K562 (cell line): Measurements from ENCODE around the gene DCLK2. TPM values are rescaled to one million over a fixed set of nuclear protein-coding genes. Genes with fewer than 3 reads are reported as not detected.

Experiments
- CEBPB ChIP-seq: fragments of 450-650 bp; IDR thresholded peaks from 2 replicates; pipeline ENCODE4 v1.6.1; 2016; ENCODE audit warnings: missing genetic modification characterization, missing compliant biosample characterization
- EP300 ChIP-seq: IDR thresholded peaks from 2 replicates; pipeline ENCODE4 v1.6.1; 2012; ENCODE audit warnings: low read length, improper control_type of control experiment
- HLTF ChIP-seq: fragments of 450-650 bp; IDR thresholded peaks from 2 replicates; pipeline ENCODE4 v1.6.1; 2016
- KLF10 ChIP-seq: fragments of 250-450 bp; sonication (Bioruptor Pico); IDR thresholded peaks from 2 replicates; pipeline ENCODE4 v1.6.1; 2021; ENCODE audit warnings: matching md5 sums
- MEIS2 ChIP-seq: fragments of 450-650 bp; IDR thresholded peaks from 2 replicates; pipeline ENCODE4 v1.6.1; 2014; ENCODE audit warnings: mild to moderate bottlenecking; ENCODE audit not compliant: partially characterized antibody
- NR2C2 ChIP-seq, 2 experiments: fragments of 200-800 bp in 1 of 2; sonication (Bioruptor generic) in 1 of 2; sonication (generic) in 1 of 2; formaldehyde crosslinking in 1 of 2; IDR thresholded peaks; 2 replicates each; pipeline versions ENCODE4 v1.6.1 to v1.8.0; 2016 to 2022; ENCODE audit warnings: mild to moderate bottlenecking in 1 of 2, missing compliant biosample characterization in 1 of 2, missing genetic modification characterization in 1 of 2, missing genetic modification reagents in 1 of 2
- RAD21 ChIP-seq, 2 experiments: fragments of 250-450 bp in 1 of 2; fragments of 450-650 bp in 1 of 2; sonication (Bioruptor Pico) in 1 of 2; formaldehyde crosslinking in 1 of 2; IDR thresholded peaks in 1 of 2; conservative IDR thresholded peaks in 1 of 2; 2 replicates each; pipeline versions ENCODE4 v1.4.0 to v1.8.0; 2020 to 2022; ENCODE audit warnings: mild to moderate bottlenecking in 2 of 2, moderate library complexity in 1 of 2
- RBM39 ChIP-seq: fragments of 200-400 bp; formaldehyde crosslinking; optimal IDR thresholded peaks from 2 replicates; pipeline ENCODE3; 2018; ENCODE audit warnings: low read depth, low read length
- ZNF586 ChIP-seq: fragments of 450-650 bp; formaldehyde crosslinking; conservative IDR thresholded peaks from 2 replicates; pipeline ENCODE4 v1.4.0; 2020; ENCODE audit warnings: mild to moderate bottlenecking, moderate library complexity
- polyA plus RNA-seq, 8 experiments: library from polyadenylated mRNA; depleted of rRNA in 4 of 8; stranded (reverse) in 5 of 8; unstranded in 3 of 8; fragments of >200 nt; fragmentation: Nextera tagmentation in 2 of 8; fragmentation: Illumina TruSeq in 1 of 8; extraction: Ambion mirVana in 2 of 8; extraction: Trizol in 1 of 8; gene quantifications; 2 replicates each; pipeline versions ENCODE4 v1.2.1 to v1.2.3, GENCODE V29; 2011 to 2014; ENCODE audit warnings: inconsistent platforms in 1 of 8, missing spikeins in 1 of 8
- total RNA-seq, 7 experiments: library from RNA; depleted of rRNA in 6 of 7; stranded (reverse); fragments of >200 nt in 6 of 7; fragmentation: Illumina TruSeq in 2 of 7; extraction: Trizol in 2 of 7; gene quantifications; 2 replicates each; pipeline versions ENCODE4 v1.2.1 to v1.2.3, GENCODE V29; 2011 to 2021; ENCODE audit warnings: low replicate concordance in 1 of 7
- TF ChIP-seq, protein P1 (sequence below), 3 experiments: IDR thresholded peaks in 2 of 3; conservative IDR thresholded peaks in 1 of 3; 2 replicates each; pipeline ENCODE4 v1.5.1; 2011 to 2012; ENCODE audit warnings: low read length in 3 of 3, mild to moderate bottlenecking in 3 of 3, control low read depth in 2 of 3, improper control_type of control experiment in 1 of 3, inconsistent platforms in 1 of 3, low read depth in 1 of 3, mixed read lengths in 1 of 3, moderate library complexity in 1 of 3; ENCODE audit not compliant: insufficient read depth in 2 of 3
- TF ChIP-seq, protein P2 (sequence below): sonication (generic); formaldehyde crosslinking; IDR thresholded peaks from 2 replicates; pipeline ENCODE4 v1.8.1; 2022; ENCODE audit warnings: missing genetic modification reagents
- TF ChIP-seq, protein P3 (sequence below): sonication (generic); formaldehyde crosslinking; IDR thresholded peaks from 2 replicates; pipeline ENCODE4 v1.8.1; 2023; ENCODE audit warnings: missing genetic modification reagents, mild to moderate bottlenecking, borderline replicate concordance
- TF ChIP-seq, protein P4 (sequence below), 2 experiments: fragments of 450-650 bp in 1 of 2; sonication (generic) in 1 of 2; formaldehyde crosslinking in 1 of 2; IDR thresholded peaks in 1 of 2; conservative IDR thresholded peaks in 1 of 2; 2 replicates each; pipeline versions ENCODE4 v1.6.1 to v1.8.1; 2016 to 2023; ENCODE audit warnings: mild to moderate bottlenecking in 2 of 2, moderate library complexity in 2 of 2, inconsistent platforms in 1 of 2, missing genetic modification reagents in 1 of 2
- TF ChIP-seq, protein P5 (sequence below), 2 experiments: fragments of 200-800 bp in 1 of 2; sonication (Bioruptor generic) in 1 of 2; sonication (generic) in 1 of 2; formaldehyde crosslinking in 1 of 2; IDR thresholded peaks in 1 of 2; conservative IDR thresholded peaks in 1 of 2; 2 replicates each; pipeline versions ENCODE4 v1.5.0 to v1.6.1; 2016 to 2020; ENCODE audit warnings: missing compliant biosample characterization in 1 of 2, missing genetic modification characterization in 1 of 2, missing genetic modification reagents in 1 of 2

DCLK2 gene
- total and polyA plus RNA-seq, 9 of the 15 experiments (the other 6 are each of a cell fraction or from before 2014, with no cell fraction given), result not detected

DNA sequence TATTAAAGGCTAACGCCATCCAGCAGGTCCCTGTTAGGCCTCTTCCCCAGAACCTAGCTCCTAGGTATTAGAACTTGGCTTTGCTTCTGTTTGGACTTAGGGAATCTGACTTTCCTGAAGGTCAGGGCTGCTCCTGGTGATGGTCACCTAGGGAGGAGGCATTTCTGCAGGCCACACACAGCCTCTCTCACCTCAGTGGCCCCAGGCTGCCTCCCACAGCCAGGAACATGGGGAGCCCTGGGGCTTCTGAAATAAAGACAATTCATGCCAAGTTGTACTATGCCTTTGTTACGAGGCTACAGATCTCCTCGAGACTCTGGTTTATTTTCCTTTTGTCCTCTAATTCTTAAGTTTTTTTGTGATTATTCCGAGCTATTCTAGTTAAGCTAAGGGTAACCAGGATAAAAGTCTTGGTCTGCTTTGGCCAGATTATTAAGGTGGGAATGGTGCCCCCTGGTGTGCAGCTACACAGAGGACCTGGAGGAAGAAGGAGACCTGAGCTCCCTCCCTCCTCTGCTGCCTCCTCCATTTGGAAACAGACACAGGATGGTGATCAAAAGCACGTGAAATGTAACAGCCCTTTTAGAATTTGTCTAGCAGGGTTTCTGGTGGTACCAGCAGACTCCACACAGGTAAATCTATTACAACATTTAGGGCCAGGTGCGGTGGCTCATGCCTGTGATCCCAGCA is 131.0 kb downstream of the DCLK2 start (continued):
- TF ChIP-seq, protein P1, sequence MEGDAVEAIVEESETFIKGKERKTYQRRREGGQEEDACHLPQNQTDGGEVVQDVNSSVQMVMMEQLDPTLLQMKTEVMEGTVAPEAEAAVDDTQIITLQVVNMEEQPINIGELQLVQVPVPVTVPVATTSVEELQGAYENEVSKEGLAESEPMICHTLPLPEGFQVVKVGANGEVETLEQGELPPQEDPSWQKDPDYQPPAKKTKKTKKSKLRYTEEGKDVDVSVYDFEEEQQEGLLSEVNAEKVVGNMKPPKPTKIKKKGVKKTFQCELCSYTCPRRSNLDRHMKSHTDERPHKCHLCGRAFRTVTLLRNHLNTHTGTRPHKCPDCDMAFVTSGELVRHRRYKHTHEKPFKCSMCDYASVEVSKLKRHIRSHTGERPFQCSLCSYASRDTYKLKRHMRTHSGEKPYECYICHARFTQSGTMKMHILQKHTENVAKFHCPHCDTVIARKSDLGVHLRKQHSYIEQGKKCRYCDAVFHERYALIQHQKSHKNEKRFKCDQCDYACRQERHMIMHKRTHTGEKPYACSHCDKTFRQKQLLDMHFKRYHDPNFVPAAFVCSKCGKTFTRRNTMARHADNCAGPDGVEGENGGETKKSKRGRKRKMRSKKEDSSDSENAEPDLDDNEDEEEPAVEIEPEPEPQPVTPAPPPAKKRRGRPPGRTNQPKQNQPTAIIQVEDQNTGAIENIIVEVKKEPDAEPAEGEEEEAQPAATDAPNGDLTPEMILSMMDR (IDR thresholded peaks at IDR 0.05 in 2 of 3, conservative IDR thresholded peaks at IDR 0.05 in 1 of 3; ENCODE audit: insufficient read depth in 2 of 3, low read depth in 1 of 3, low read length in 3 of 3), result peak; percentile 65 to 71 (median 70)
- TF ChIP-seq MEIS2 (no peak), KLF10 (CRISPR knock-in tag) (no peak), RBM39 (no peak), HLTF (no peak), NR2C2 (CRISPR knock-in tag; IDR thresholded peaks at IDR 0.05) (no peak), NR2C2 (tag; IDR thresholded peaks at IDR 0.05) (no peak), ZNF586 (CRISPR knock-in tag) (no peak), RAD21 (CRISPR knock-in tag; conservative IDR thresholded peaks at IDR 0.05 in 1 of 2, IDR thresholded peaks at IDR 0.05 in 1 of 2) (peak; percentile 25 to 66), CEBPB (tag) (no peak), EP300 (no peak)
- TF ChIP-seq, protein P2, sequence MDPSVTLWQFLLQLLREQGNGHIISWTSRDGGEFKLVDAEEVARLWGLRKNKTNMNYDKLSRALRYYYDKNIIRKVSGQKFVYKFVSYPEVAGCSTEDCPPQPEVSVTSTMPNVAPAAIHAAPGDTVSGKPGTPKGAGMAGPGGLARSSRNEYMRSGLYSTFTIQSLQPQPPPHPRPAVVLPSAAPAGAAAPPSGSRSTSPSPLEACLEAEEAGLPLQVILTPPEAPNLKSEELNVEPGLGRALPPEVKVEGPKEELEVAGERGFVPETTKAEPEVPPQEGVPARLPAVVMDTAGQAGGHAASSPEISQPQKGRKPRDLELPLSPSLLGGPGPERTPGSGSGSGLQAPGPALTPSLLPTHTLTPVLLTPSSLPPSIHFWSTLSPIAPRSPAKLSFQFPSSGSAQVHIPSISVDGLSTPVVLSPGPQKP, result no peak
- TF ChIP-seq, protein P3, sequence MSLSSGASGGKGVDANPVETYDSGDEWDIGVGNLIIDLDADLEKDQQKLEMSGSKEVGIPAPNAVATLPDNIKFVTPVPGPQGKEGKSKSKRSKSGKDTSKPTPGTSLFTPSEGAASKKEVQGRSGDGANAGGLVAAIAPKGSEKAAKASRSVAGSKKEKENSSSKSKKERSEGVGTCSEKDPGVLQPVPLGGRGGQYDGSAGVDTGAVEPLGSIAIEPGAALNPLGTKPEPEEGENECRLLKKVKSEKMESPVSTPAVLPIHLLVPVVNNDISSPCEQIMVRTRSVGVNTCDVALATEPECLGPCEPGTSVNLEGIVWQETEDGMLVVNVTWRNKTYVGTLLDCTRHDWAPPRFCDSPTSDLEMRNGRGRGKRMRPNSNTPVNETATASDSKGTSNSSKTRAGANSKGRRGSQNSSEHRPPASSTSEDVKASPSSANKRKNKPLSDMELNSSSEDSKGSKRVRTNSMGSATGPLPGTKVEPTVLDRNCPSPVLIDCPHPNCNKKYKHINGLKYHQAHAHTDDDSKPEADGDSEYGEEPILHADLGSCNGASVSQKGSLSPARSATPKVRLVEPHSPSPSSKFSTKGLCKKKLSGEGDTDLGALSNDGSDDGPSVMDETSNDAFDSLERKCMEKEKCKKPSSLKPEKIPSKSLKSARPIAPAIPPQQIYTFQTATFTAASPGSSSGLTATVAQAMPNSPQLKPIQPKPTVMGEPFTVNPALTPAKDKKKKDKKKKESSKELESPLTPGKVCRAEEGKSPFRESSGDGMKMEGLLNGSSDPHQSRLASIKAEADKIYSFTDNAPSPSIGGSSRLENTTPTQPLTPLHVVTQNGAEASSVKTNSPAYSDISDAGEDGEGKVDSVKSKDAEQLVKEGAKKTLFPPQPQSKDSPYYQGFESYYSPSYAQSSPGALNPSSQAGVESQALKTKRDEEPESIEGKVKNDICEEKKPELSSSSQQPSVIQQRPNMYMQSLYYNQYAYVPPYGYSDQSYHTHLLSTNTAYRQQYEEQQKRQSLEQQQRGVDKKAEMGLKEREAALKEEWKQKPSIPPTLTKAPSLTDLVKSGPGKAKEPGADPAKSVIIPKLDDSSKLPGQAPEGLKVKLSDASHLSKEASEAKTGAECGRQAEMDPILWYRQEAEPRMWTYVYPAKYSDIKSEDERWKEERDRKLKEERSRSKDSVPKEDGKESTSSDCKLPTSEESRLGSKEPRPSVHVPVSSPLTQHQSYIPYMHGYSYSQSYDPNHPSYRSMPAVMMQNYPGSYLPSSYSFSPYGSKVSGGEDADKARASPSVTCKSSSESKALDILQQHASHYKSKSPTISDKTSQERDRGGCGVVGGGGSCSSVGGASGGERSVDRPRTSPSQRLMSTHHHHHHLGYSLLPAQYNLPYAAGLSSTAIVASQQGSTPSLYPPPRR, result no peak
- TF ChIP-seq, protein P4, sequence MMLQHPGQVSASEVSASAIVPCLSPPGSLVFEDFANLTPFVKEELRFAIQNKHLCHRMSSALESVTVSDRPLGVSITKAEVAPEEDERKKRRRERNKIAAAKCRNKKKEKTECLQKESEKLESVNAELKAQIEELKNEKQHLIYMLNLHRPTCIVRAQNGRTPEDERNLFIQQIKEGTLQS (IDR thresholded peaks at IDR 0.05), result no peak
- TF ChIP-seq, protein P4 (CRISPR knock-in tag; conservative IDR thresholded peaks at IDR 0.05), result no peak
- TF ChIP-seq, protein P5, sequence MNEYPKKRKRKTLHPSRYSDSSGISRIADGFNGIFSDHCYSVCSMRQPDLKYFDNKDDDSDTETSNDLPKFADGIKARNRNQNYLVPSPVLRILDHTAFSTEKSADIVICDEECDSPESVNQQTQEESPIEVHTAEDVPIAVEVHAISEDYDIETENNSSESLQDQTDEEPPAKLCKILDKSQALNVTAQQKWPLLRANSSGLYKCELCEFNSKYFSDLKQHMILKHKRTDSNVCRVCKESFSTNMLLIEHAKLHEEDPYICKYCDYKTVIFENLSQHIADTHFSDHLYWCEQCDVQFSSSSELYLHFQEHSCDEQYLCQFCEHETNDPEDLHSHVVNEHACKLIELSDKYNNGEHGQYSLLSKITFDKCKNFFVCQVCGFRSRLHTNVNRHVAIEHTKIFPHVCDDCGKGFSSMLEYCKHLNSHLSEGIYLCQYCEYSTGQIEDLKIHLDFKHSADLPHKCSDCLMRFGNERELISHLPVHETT (CRISPR knock-in tag; conservative IDR thresholded peaks at IDR 0.05 in 1 of 2, IDR thresholded peaks at IDR 0.05 in 1 of 2), result no peak
